ENCODE measurements around the gene MRTFB.

Gene MRTFB

DNA sequence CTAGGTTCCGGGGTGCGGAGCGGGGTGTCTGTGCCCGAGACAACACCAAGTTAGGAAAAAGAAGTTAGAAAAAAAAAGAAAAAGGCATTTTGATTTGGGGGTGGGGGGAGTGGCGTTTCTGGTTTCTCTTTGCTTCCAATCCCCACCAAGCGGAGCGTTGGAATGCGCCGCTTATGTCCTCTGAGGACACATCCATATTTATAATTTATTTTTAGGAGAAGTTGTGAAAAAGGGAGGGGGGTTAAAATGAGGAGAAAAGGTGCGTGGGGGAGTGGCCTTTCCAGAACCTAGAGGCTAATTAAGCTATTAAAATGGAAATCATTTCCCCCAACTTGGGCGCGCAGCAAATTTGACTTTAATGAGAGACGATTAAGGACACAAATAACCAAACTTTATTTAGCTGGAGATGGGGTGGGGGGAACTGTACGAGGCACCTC lies 232.1 kb downstream of the MRTFB start:
- no peaks in the 10 kb centered on the region for H3K36me3 ChIP-seq (replicated peaks; ENCODE audit: low read depth, low read length)

DNA sequence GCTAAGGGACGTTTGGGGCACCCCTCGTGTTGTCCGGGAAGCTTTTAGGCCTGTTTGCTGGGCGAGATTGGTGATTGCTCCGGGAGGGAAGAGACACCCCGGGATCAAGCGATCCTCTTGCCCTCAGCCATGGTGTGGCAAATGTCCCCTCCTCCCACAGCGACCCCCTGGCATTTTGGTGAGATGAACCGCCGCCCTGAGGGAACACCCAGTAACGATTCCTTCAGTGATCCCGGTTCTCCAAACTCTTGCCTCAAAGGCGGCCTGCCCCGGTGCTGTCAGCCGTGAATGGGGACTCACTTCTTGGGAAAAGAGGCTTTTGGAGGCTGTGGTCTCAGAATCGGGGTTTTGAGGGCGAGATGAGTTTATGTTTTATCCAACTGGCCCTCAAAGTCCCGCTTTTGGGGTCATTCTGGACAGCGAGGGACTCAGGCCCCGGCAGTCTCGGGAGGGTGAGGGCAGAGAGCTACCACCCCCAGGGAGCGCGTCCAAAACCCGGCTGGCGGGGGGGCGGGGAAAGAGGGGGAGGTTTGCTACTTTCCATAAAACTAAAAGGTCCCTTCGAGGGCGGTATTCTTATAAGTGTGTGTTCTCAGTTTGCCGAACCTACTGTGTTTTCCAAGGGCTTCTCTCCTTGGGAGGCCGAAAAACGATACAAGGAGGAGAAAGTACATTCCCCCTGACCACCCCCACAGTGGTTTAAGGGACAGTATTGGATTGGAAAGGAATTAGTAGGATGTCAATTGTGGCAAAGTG lies 232.7 kb downstream of the MRTFB start:
- peaks cover 11% of the 10 kb centered on the region; the same call in 1 of the 2 replicates for H4K20me1 ChIP-seq (ENCODE audit: insufficient read depth, low read length)
- H3K4me1 ChIP-seq (ENCODE audit: low read length), result peaks cover 56% of the 10 kb centered on the region
- peak overlapping the region; percentile 75 for H3K9ac ChIP-seq (ENCODE audit: low read length)
- H3K79me2 ChIP-seq (ENCODE audit: low read length), result peaks cover 40% of the 10 kb centered on the region
- H3K4me3 ChIP-seq (ENCODE audit: low read length), result peak overlapping the region; percentile 87
- peak overlapping the region; percentile 94 for H3K4me2 ChIP-seq (ENCODE audit: low read length)
- H3K36me3 ChIP-seq (replicated peaks; ENCODE audit: low read depth, low read length), result no peaks in the 10 kb centered on the region
- no peak overlapping the region for H3K27ac ChIP-seq (ENCODE audit: low read length)
- H3K27me3 ChIP-seq (ENCODE audit: low read depth, low read length), result peaks cover 16% of the 10 kb centered on the region
- peak overlapping the region; percentile 2; the same call in 1 of the 2 replicates for H2AFZ ChIP-seq (ENCODE audit: low read depth, low read length)
- H3K9me3 ChIP-seq (ENCODE audit: insufficient read depth, low read length), result no peaks in the 10 kb centered on the region
- no peak for TF ChIP-seq EZH2phosphoT487 (IDR thresholded peaks at IDR 0.05; ENCODE audit: low read depth)
- TF ChIP-seq, protein P1, sequence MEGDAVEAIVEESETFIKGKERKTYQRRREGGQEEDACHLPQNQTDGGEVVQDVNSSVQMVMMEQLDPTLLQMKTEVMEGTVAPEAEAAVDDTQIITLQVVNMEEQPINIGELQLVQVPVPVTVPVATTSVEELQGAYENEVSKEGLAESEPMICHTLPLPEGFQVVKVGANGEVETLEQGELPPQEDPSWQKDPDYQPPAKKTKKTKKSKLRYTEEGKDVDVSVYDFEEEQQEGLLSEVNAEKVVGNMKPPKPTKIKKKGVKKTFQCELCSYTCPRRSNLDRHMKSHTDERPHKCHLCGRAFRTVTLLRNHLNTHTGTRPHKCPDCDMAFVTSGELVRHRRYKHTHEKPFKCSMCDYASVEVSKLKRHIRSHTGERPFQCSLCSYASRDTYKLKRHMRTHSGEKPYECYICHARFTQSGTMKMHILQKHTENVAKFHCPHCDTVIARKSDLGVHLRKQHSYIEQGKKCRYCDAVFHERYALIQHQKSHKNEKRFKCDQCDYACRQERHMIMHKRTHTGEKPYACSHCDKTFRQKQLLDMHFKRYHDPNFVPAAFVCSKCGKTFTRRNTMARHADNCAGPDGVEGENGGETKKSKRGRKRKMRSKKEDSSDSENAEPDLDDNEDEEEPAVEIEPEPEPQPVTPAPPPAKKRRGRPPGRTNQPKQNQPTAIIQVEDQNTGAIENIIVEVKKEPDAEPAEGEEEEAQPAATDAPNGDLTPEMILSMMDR (IDR thresholded peaks at IDR 0.05; ENCODE audit: low read depth, low read length), result no peak

More for the DNA sequence above, 232.1 kb downstream of the MRTFB start:
- H4K20me1 ChIP-seq (ENCODE audit: insufficient read depth, low read length), result peaks cover 11% of the 10 kb centered on the region; the same call in 1 of the 2 replicates
- peaks cover 33% of the 10 kb centered on the region for H3K79me2 ChIP-seq (ENCODE audit: low read length)
- peak overlapping the region; percentile 94 for H3K4me2 ChIP-seq (ENCODE audit: low read length)
- H2AFZ ChIP-seq (ENCODE audit: low read depth, low read length), result peak overlapping the region; percentile 2; the same call in 1 of the 2 replicates
- H3K4me3 ChIP-seq (ENCODE audit: low read length), result peak overlapping the region; percentile 87
- peaks cover 50% of the 10 kb centered on the region for H3K4me1 ChIP-seq (ENCODE audit: low read length)
- peaks cover 16% of the 10 kb centered on the region for H3K27me3 ChIP-seq (ENCODE audit: low read depth, low read length)
- H3K27ac ChIP-seq (ENCODE audit: low read length), result no peak overlapping the region
- no peaks in the 10 kb centered on the region for H3K9me3 ChIP-seq (ENCODE audit: insufficient read depth, low read length)
- TF ChIP-seq, protein P1 (IDR thresholded peaks at IDR 0.05; ENCODE audit: low read depth, low read length), result no peak
- no peak for TF ChIP-seq EZH2phosphoT487 (IDR thresholded peaks at IDR 0.05; ENCODE audit: low read depth)
- H3K9ac ChIP-seq (ENCODE audit: low read length), result peak overlapping the region; percentile 75

DNA sequence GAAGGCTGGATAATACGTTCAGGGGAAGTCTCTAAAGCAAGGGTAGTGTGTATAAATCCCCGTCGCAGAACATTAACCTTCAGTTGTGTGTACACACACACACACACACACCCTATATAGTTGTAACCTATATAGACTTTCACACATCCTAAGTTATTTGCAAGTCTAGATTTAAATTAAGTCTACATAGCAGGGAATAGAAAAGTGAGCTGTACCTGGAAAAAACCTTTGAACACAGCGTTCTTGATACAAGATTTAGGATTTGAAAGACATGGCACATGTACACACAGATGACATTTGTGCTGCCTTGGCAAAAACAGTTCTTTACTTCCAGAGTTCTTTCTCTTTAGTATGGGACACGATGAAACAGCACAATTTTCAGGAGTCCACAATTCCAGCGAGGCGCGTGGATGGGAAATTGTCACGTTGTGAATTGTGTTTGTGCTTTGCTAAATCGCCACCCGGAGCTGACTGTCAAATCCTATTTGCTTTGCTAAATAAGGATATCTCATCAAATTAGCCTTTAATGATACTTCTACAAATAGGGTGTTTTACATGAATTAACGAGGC lies 233.9 kb downstream of the MRTFB start:
- H3K36me3 ChIP-seq (replicated peaks; ENCODE audit: low read depth, low read length), result no peaks in the 10 kb centered on the region
- no peak overlapping the region for H2AFZ ChIP-seq (ENCODE audit: low read depth, low read length)
- H3K79me2 ChIP-seq (ENCODE audit: low read length), result peaks cover 45% of the 10 kb centered on the region
- H3K27ac ChIP-seq (ENCODE audit: low read length), result no peak overlapping the region
- H3K9me3 ChIP-seq (ENCODE audit: insufficient read depth, low read length), result no peaks in the 10 kb centered on the region
- no peak overlapping the region; the same call in 1 of the 2 replicates for H3K4me3 ChIP-seq (ENCODE audit: low read length)
- H3K4me2 ChIP-seq (ENCODE audit: low read length), result peak overlapping the region; percentile 19
- peaks cover 68% of the 10 kb centered on the region for H3K4me1 ChIP-seq (ENCODE audit: low read length)
- H3K9ac ChIP-seq (ENCODE audit: low read length), result no peak overlapping the region
- peaks cover 11% of the 10 kb centered on the region; the same call in 1 of the 2 replicates for H4K20me1 ChIP-seq (ENCODE audit: insufficient read depth, low read length)
- peaks cover 16% of the 10 kb centered on the region for H3K27me3 ChIP-seq (ENCODE audit: low read depth, low read length)
- TF ChIP-seq EZH2phosphoT487 (IDR thresholded peaks at IDR 0.05; ENCODE audit: low read depth), result no peak
- TF ChIP-seq, protein P1 (IDR thresholded peaks at IDR 0.05; ENCODE audit: low read depth, low read length), result no peak

DNA sequence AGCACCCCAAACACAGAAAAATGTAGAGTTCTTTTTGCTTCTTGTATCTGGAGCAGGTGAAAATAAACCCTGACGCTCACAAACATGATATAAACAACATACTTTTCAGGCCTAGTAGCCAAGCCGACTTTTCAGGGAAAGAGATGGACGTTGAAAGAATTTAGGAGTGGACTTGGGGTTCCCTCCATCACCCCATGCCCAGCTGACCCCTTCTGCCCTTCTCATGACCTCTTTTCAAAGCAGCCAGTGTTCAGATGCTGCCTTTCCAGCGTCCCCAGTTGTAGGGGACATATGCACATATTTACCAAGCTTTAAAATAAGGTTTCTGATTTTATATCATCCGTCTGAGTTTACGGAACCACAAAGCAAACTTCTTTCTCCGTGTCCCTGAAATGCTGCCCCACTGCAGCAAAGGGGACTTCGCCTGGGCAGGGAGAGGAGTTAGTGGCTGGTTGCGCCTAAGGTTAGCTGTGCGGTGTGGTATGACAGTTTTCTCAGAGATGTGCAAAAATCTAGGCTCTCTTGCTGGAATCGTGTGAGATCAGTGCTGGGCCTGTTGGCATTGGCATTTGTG lies 235.5 kb downstream of the MRTFB start:
- no peak overlapping the region for H3K4me3 ChIP-seq (ENCODE audit: low read length)

More for the DNA sequence above, 235.5 kb downstream of the MRTFB start:
- Histone ChIP-seq H3K4me1 (ENCODE audit: low read length) (peaks cover 76% of the 10 kb centered on the region), H3K79me2 (ENCODE audit: low read length) (peaks cover 50% of the 10 kb centered on the region), H2AFZ (ENCODE audit: low read depth, low read length) (no peak overlapping the region), H3K9ac (ENCODE audit: low read length) (no peak overlapping the region), H3K9me3 (ENCODE audit: insufficient read depth, low read length) (no peaks in the 10 kb centered on the region), H3K4me2 (ENCODE audit: low read length) (0 out of 2 replicates have a peak overlapping the region, but pooled peaks have one; percentile 3), H3K27me3 (ENCODE audit: low read depth, low read length) (peaks cover 11% of the 10 kb centered on the region), H3K36me3 (replicated peaks; ENCODE audit: low read depth, low read length) (no peaks in the 10 kb centered on the region), H4K20me1 (ENCODE audit: insufficient read depth, low read length) (peaks cover 11% of the 10 kb centered on the region; the same call in 1 of the 2 replicates), H3K27ac (ENCODE audit: low read length) (no peak overlapping the region)
- no peak for TF ChIP-seq EZH2phosphoT487 (IDR thresholded peaks at IDR 0.05; ENCODE audit: low read depth)
- TF ChIP-seq, protein P1 (IDR thresholded peaks at IDR 0.05; ENCODE audit: low read depth, low read length), result no peak
